Measurements from ENCODE around the gene KCNK16.

- TF ChIP-seq CTCF (IDR thresholded peaks at IDR 0.05), result no peak
- TF ChIP-seq POLR2A (IDR thresholded peaks at IDR 0.05), result no peak
Observed at GRCh38 chr6:39274471-39274870, 48.0 kb downstream of the KCNK16 start.

All from lower leg skin (tissue), 3 donors.